GM18511 (cell line): ENCODE data around the gene SYNE2.

Source experiments
- ATAC-seq: cut with Tn5 transposase; IDR thresholded peaks from one replicate; pipeline ENCODE4 v1.9.1; 2021; ENCODE audit warnings: mild to moderate bottlenecking, moderate library complexity; ENCODE audit not compliant: unreplicated experiment

The SYNE2 gene

GRCh38 chr14:63908667-63909264 is 56.0 kb downstream of the SYNE2 start:
- ATAC-seq = no peak

- no peak for ATAC-seq
Observed at GRCh38 chr14:63909984-63910383, 57.2 kb downstream of the SYNE2 start.

- ATAC-seq = no peak
Observed at GRCh38 chr14:63910583-63911363, 58.0 kb downstream of the SYNE2 start.

GRCh38 chr14:63911404-63911803 is 58.6 kb downstream of the SYNE2 start:
- no peak for ATAC-seq

GRCh38 chr14:63912286-63912685 is 59.5 kb downstream of the SYNE2 start:
- ATAC-seq = no peak

GRCh38 chr14:63918411-63918810 is 65.6 kb downstream of the SYNE2 start:
- ATAC-seq = no peak

- no peak for ATAC-seq
Observed at GRCh38 chr14:63922696-63923421, 70.1 kb downstream of the SYNE2 start.

GRCh38 chr14:63923422-63923752 is 70.6 kb downstream of the SYNE2 start:
- no peak for ATAC-seq

GRCh38 chr14:63924375-63924774 is 71.6 kb downstream of the SYNE2 start:
- no peak for ATAC-seq

GRCh38 chr14:63926641-63927040 is 73.8 kb downstream of the SYNE2 start:
- ATAC-seq = no peak

GRCh38 chr14:63928744-63929174 is 76.0 kb downstream of the SYNE2 start:
- no peak for ATAC-seq

GRCh38 chr14:63933110-63933509 is 80.3 kb downstream of the SYNE2 start:
- no peak for ATAC-seq

- no peak for ATAC-seq
Observed at GRCh38 chr14:63933711-63934110, 80.9 kb downstream of the SYNE2 start.

GRCh38 chr14:63938198-63939005 is 85.6 kb downstream of the SYNE2 start:
- peak; percentile 76 for ATAC-seq

GRCh38 chr14:63939006-63939270 is 86.1 kb downstream of the SYNE2 start:
- ATAC-seq = peak; percentile 20

GRCh38 chr14:63940387-63940786 is 87.6 kb downstream of the SYNE2 start:
- ATAC-seq = no peak

GRCh38 chr14:63941023-63941422 is 88.2 kb downstream of the SYNE2 start:
- no peak for ATAC-seq

- no peak for ATAC-seq
Observed at GRCh38 chr14:63949696-63950095, 96.9 kb downstream of the SYNE2 start.

GRCh38 chr14:63951021-63951420 is 98.2 kb downstream of the SYNE2 start:
- ATAC-seq = no peak

- ATAC-seq = no peak
Observed at GRCh38 chr14:63951429-63951828, 98.6 kb downstream of the SYNE2 start.
